ENCODE data around the gene SRSF8. TPM values are rescaled to one million over a fixed set of nuclear protein-coding genes. Genes with fewer than 3 reads are reported as not detected.
A peak's percentile ranks its signal among the peaks of the same experiment; 100 is the strongest.

The SRSF8 gene
- total and polyA plus RNA-seq, 9 of the 15 experiments (the other 6 are each of a cell fraction or from before 2014, with no cell fraction given) = 18.0 to 53.4 (median 27.9) TPM

DNA sequence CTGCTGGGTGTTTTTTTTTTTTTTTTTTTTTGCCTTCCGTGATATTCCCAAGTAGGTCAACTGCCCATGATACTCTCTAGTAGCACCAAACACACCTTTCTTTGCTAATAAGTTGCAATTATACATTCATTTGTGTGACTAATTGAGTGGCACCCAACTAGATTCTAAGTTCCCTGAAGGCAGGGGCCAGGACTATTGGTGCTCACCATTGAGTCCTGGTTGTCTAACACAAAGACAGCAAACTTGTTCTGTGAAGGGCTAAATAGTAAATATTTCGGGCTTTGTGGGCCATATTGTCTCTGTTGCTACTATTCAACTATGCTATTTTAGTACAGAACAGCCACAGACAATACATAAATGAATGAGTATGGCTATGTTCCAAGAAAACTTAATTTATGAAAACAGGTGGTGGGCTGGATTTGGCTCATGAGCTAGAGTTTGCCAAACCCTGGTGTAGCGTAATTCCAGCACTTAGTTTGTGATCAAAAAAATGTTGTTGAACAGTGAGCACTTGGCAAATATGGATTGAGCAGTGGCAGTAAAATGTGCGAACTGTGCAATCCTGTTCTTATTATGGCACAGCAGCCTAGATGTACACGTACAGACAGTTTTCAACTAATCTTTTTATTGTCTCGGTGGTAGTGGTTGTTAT, 34.3 kb downstream of the SRSF8 start:
- intact Hi-C loops (cut with micrococcal nuclease) (loop anchor here (5.0 kb wide), 1 partner anchor 46 kb away; no protein-coding TSS in a partner anchor), in situ Hi-C loops (cut with MboI) (no loop called here)
- Histone ChIP-seq H4K20me1 (replicated peaks; ENCODE audit: control insufficient read depth, insufficient read depth, low read length) (no peaks in the 10 kb centered on the region), H3K4me1 (replicated peaks in 1 of 2; ENCODE audit: control insufficient read depth in 2 of 2, insufficient read depth in 2 of 2, low read length in 2 of 2) (peaks cover 6 to 43% of the 10 kb centered on the region in 2 experiments; a peak in 4 of 5 replicates), H3K79me2 (ENCODE audit: control insufficient read depth, insufficient read depth, low read length) (peaks cover 6% of the 10 kb centered on the region; the same call in 1 of the 3 replicates), H2AFZ (ENCODE audit: low read depth, low read length) (no peak overlapping the region), H3K9ac (ENCODE audit: insufficient read depth in 1 of 2, low read depth in 2 of 2, low read length in 2 of 2) (no peak overlapping the region), H3K4me3 (no peak overlapping the region), H3K9me1 (ENCODE audit: control insufficient read depth, insufficient read depth, low read length) (no peaks in the 10 kb centered on the region), H3K4me2 (ENCODE audit: insufficient read depth, low read length) (no peak overlapping the region), H3K36me3 (ENCODE audit: control insufficient read depth, insufficient read depth, low read length) (no peaks in the 10 kb centered on the region; the same call in 2 of the 3 replicates), H3K9me3 (replicated peaks; ENCODE audit: control insufficient read depth, insufficient read depth, low read depth, low read length) (no peaks in the 10 kb centered on the region), H3K27me3 (ENCODE audit: control insufficient read depth in 2 of 2, insufficient read depth in 2 of 2, low read length in 2 of 2) (no peaks in the 10 kb centered on the region), H3K27ac (ENCODE audit: extremely low read depth, low read depth, low read length) (no peak overlapping the region)
- CTCF ChIA-PET (ENCODE audit: low intra/inter-chr PET ratio) = no interaction called here
- 81% methylated on average over 6 of the region's 6 CpGs for WGBS (ENCODE audit: insufficient coverage, low coverage, missing lambda C conversion rate)
- no TSS peak for BruUV-seq (replicated peaks)
- ATAC-seq (no peak), DNase-seq (ENCODE audit: extremely low read depth in 1 of 4, low spot score in 3 of 4) (no peak), FAIRE-seq (peak; percentile 6)
- TF ChIP-seq ZNF592 (IDR thresholded peaks at IDR 0.05) (0 out of 2 replicates have a peak, but pooled peaks have one; percentile 27), TRIM28 (IDR thresholded peaks at IDR 0.05) (peak; percentile 65; the same call in 1 of the 2 replicates), NFIC (IDR thresholded peaks at IDR 0.05) (peak; percentile 18; the same call in 1 of the 2 replicates), ZNF316 (IDR thresholded peaks at IDR 0.05) (peak; percentile 80), THRAP3 (IDR thresholded peaks at IDR 0.05; ENCODE audit: borderline replicate concordance) (no peak), XRCC4 (IDR thresholded peaks at IDR 0.05; ENCODE audit: extremely low read depth, insufficient read depth, insufficient read length) (no peak), ADNP (tag; IDR thresholded peaks at IDR 0.05) (peak; percentile 1; the same call in 1 of the 2 replicates)
- POLR2A ChIA-PET = interaction anchor here (0.6 to 6.1 kb wide), 4 partner anchors 10 to 34 kb away, joined by 4 to 37 read pairs (median 8); partner anchors contain the start of genes ENDOD1 and SRSF8
